ENCODE measurements around the gene MRGPRG. TPM values are rescaled to one million over a fixed set of nuclear protein-coding genes. Genes with fewer than 3 reads are reported as not detected.

Gene MRGPRG
- polyA plus RNA-seq, 6 donors from 2014 or later = not detected

GRCh38 chr11:3230636-3231549 lies 12.3 kb upstream of the MRGPRG start:
- H3K27ac Mint-ChIP-seq = no peak overlapping the region
- H3K36me3 Mint-ChIP-seq = no peaks in the 10 kb centered on the region
- ATAC-seq (ENCODE audit: low read depth in 2 of 2) = no peak
- H3K27me3 Mint-ChIP-seq = peaks cover 4 to 30% (median 26%) of the 10 kb centered on the region in 3 donors
- DNase-seq = no peak
- no peak overlapping the region for H3K4me3 Mint-ChIP-seq
- no peaks in the 10 kb centered on the region for H3K4me1 Mint-ChIP-seq
- peaks cover 0 to 9% (median 0%) of the 10 kb centered on the region in 7 donors for H3K9me3 Mint-ChIP-seq

DNA sequence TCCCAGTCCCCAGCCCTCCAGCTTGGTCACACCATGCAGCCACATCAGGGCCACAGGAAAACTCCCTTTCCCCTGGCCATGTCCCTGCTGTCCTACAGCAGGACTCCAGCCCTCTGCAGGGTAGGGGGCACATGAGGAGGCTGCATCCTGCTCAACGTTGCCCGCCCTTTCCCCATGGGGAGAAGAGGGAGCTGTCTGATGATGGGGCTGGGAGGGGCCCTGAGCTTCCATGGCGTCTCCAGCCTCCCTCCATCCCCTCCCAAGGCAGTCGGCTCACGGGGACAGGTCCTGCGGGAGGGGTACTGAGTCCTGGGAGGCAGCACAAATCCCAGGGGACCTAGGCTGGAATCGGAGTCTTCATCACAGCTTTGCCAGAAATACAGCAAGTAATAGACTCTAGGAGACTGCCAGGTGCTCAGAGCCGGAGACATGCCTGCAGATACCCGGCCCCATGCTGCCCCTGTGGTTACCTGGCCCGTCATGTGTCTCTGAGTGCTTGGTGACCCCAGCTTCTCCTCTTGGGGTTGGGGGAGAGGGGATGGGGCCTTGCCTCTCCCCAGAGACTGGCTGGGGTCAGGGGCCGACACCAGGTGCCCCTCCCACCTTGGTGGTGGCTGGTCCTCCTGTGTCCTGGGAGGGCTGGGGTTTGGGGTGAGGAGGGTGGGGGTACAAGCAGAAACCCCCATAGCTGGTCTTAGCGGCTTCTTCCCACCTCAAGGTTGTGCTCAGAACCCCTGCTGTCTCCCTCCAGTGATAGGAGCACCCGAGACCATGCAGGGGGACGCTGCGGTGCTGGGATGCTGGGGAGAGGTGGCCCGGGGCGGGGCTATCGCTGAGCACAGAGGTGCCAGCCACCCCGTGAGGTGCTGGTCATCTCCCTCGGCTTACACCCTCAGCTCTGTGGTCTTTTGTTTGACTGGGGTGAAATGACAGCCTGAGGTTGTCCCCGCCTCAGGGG lies 11.3 kb upstream of the MRGPRG start:
- Mint-ChIP-seq H3K27me3 (peaks cover 2 to 27% (median 26%) of the 10 kb centered on the region in 3 donors), H3K4me3 (no peak overlapping the region), H3K4me1 (no peaks in the 10 kb centered on the region), H3K9me3 (peaks cover 0 to 9% (median 0%) of the 10 kb centered on the region in 7 donors), H3K27ac (no peak overlapping the region), H3K36me3 (no peaks in the 10 kb centered on the region)
- ATAC-seq (ENCODE audit: low read depth in 2 of 2) (no peak), DNase-seq (no peak)

GRCh38 chr11:3228445-3228829 lies 9.8 kb upstream of the MRGPRG start:
- peaks cover 0 to 2% (median 0%) of the 10 kb centered on the region in 7 donors for H3K9me3 Mint-ChIP-seq
- H3K4me1 Mint-ChIP-seq = no peaks in the 10 kb centered on the region
- no peak for DNase-seq
- H3K36me3 Mint-ChIP-seq = no peaks in the 10 kb centered on the region
- H3K27me3 Mint-ChIP-seq = peaks cover 0 to 21% (median 20%) of the 10 kb centered on the region in 3 donors
- no peak for ATAC-seq (ENCODE audit: low read depth in 2 of 2)
- no peak overlapping the region for H3K27ac Mint-ChIP-seq
- H3K4me3 Mint-ChIP-seq = no peak overlapping the region

DNA sequence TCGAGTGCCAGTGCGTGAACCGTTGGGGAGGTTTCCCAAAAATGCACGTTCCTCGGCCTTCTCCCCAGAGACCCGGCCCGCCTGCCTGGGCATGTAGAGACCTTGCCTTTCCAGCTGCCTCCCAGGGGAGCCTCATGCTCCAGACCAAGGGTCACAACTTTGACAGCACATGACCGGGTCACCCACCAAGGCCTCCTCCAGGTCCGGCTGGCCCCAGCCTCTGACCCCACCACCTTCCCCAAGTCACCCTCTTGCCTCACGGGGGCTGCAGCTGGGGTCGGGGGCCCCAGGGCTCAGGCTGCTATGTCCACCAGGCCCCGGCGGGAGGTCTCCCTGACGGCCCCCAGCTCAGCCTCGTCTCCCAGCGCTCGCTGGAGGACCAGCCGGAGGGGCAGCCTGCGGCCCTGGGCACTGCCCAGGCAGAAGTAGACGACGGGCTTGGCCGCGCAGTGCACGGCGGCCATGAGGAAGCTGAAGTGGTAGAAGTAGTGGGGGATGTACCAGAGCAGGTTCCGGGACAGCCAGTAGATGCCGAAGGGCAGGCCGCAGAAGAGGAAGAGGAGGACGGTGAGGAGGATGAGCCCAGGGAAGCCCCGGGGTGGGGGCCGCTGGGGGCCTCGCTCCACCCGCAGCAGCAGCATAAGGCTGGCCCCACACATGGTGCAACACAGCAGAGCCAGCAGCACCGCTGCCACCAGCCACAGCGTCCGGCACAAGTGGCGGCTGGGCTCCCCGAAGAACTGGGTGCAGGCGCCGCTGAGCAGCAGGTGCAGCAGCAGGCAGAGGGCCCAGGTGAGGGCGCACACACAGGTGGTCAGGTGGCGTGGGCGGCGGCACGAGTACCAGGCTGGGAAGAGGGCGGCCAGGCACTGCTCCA lies 9.2 kb upstream of the MRGPRG start:
- Mint-ChIP-seq H3K27me3 (peaks cover 0 to 21% (median 16%) of the 10 kb centered on the region in 3 donors), H3K4me3 (no peak overlapping the region), H3K36me3 (no peaks in the 10 kb centered on the region), H3K4me1 (no peaks in the 10 kb centered on the region), H3K9me3 (no peaks in the 10 kb centered on the region), H3K27ac (no peak overlapping the region)
- no peak for DNase-seq
- ATAC-seq (ENCODE audit: low read depth in 2 of 2) = no peak

DNA sequence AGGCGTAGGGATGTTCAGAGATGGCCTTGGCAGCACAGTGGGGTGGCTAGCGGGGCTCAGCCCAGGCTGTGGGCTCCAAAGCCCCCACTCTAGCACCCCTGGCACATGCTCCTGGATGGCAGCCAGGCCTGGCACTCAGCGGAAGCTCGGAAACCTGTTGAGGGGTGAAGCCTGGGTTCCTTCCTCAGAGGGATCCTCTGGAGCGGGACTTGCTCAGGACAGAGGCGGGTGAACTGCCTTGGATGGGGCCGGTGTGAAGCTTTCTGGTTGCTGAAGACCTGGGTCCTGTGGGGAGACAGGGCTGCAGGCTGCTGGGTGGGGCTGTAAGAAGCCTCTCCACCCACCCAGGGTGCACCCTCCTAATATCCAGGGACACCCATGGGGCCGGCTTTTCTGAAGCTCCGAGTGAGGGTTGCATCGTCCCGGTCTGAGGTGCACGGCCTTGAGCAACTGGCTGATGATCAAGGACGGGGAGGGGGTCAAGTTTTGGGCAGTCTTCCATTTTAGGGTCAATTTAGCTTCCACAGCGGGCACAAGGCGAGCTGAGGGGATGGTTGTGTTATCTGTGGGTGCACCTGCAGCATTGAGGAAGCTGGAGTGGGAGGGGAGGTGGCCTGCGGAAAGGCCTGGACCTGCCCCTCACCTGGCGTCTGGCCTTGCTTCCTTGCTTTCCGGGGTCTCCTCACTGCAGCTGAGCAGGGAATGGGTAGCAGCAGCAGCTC lies 8.4 kb upstream of the MRGPRG start:
- DNase-seq (no peak), ATAC-seq (ENCODE audit: low read depth in 2 of 2) (no peak)
- H3K36me3 Mint-ChIP-seq = no peaks in the 10 kb centered on the region
- no peaks in the 10 kb centered on the region for H3K4me1 Mint-ChIP-seq
- no peaks in the 10 kb centered on the region for H3K9me3 Mint-ChIP-seq
- no peak overlapping the region for H3K4me3 Mint-ChIP-seq
- peaks cover 0 to 25% (median 16%) of the 10 kb centered on the region in 3 donors for H3K27me3 Mint-ChIP-seq
- no peak overlapping the region for H3K27ac Mint-ChIP-seq

GRCh38 chr11:3225826-3226750 lies 7.5 kb upstream of the MRGPRG start:
- Mint-ChIP-seq H3K36me3 (no peaks in the 10 kb centered on the region), H3K27me3 (peaks cover 0 to 25% (median 16%) of the 10 kb centered on the region in 3 donors), H3K4me3 (peak overlapping the region in 1 of 8 donors; percentile 60), H3K27ac (no peak overlapping the region), H3K4me1 (no peaks in the 10 kb centered on the region), H3K9me3 (no peaks in the 10 kb centered on the region)
- ATAC-seq (ENCODE audit: low read depth in 2 of 2) (no peak), DNase-seq (no peak)

DNA sequence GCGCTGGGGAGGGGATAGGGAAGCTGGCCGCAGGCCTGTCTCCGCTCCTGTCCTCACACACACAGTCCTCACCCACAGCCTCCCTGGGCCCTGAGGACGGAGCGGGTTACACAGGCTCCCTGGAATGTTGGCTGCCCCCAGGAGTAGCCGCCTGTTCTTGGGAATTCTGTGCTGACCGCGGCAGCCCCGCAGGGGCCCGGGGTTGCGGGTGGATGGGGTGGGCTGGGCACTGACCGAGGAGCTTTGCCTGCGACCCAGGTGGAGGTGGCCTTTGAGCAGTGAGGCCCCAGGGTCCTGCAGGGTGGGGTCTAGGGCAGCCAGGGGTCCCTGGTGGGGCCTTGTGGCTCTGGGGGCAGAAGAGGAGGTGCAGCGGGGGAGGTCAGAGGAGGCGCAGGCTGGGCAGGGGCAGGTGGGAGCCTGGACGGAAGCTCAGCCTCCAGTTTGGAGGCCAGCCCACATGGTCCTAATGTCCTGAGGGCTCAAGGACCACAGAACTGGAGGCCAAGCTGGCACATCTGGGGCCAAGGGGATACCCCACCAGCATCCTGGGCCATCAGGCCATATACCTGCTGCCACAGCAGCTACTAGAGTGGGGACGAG lies 6.6 kb upstream of the MRGPRG start:
- peaks cover 0 to 25% (median 16%) of the 10 kb centered on the region in 3 donors for H3K27me3 Mint-ChIP-seq
- no peaks in the 10 kb centered on the region for H3K4me1 Mint-ChIP-seq
- DNase-seq (no peak), ATAC-seq (ENCODE audit: low read depth in 2 of 2) (no peak)
- H3K4me3 Mint-ChIP-seq = no peak overlapping the region
- no peaks in the 10 kb centered on the region for H3K9me3 Mint-ChIP-seq
- H3K27ac Mint-ChIP-seq = no peak overlapping the region
- no peaks in the 10 kb centered on the region for H3K36me3 Mint-ChIP-seq

GRCh38 chr11:3224401-3225057 lies 5.9 kb upstream of the MRGPRG start:
- Mint-ChIP-seq H3K9me3 (no peaks in the 10 kb centered on the region), H3K4me1 (peaks cover 0 to 2% (median 0%) of the 10 kb centered on the region in 3 donors), H3K36me3 (no peaks in the 10 kb centered on the region), H3K4me3 (no peak overlapping the region), H3K27ac (no peak overlapping the region), H3K27me3 (peaks cover 4 to 25% (median 22%) of the 10 kb centered on the region in 3 donors)
- DNase-seq (no peak), ATAC-seq (ENCODE audit: low read depth in 2 of 2) (no peak)

DNA sequence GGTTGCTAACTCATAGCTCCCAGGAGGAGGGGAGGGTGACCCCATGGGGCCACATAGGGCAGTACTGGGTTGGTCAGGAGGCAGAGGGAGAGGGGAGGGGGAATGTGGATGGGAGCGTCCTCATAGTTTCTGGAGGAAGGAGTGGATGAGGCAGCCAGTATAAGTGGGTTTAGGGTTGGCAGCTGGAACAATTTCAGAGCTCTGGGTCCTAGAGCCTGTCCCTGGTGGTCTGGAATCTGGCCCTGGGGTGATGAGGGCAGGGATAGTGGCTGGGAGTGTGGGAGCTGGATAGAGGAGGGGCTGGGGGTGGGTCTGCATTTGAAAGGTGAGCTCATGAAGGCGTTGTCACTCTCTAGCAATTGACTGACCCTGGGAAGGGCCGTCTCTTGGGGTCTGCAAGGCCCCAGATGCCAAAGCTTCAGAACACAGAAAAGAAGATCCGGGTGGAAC lies 5.3 kb upstream of the MRGPRG start:
- H3K4me1 Mint-ChIP-seq = peaks cover 0 to 3% (median 0%) of the 10 kb centered on the region in 3 donors
- no peak overlapping the region for H3K27ac Mint-ChIP-seq
- no peak overlapping the region for H3K4me3 Mint-ChIP-seq
- no peaks in the 10 kb centered on the region for H3K9me3 Mint-ChIP-seq
- peaks cover 5 to 25% (median 25%) of the 10 kb centered on the region in 3 donors for H3K27me3 Mint-ChIP-seq
- no peaks in the 10 kb centered on the region for H3K36me3 Mint-ChIP-seq
- DNase-seq (no peak), ATAC-seq (ENCODE audit: low read depth in 2 of 2) (no peak)

GRCh38 chr11:3222941-3223915 lies 4.6 kb upstream of the MRGPRG start:
- Mint-ChIP-seq H3K9me3 (no peaks in the 10 kb centered on the region), H3K27me3 (peaks cover 5 to 25% (median 22%) of the 10 kb centered on the region in 3 donors), H3K36me3 (no peaks in the 10 kb centered on the region), H3K4me3 (no peak overlapping the region), H3K4me1 (peaks cover 0 to 3% (median 0%) of the 10 kb centered on the region in 3 donors), H3K27ac (no peak overlapping the region)
- no peak for ATAC-seq (ENCODE audit: low read depth in 2 of 2)
- no peak for DNase-seq
